ENCODE measurements around the gene FAM53B. TPM values are rescaled to one million over a fixed set of nuclear protein-coding genes. Genes with fewer than 3 reads are reported as not detected.

FAM53B gene
- total RNA-seq, 1 donor from 2014 or later = 28.3 TPM

- DNase-seq (ENCODE audit: low read depth) = no peak
These were observed 112.1 kb downstream of the FAM53B start for GRCh38 chr10:124632064-124632531.

- no peak for DNase-seq (ENCODE audit: low read depth)
These were observed 113.6 kb downstream of the FAM53B start for GRCh38 chr10:124630551-124630950.

- peak; percentile 55 for DNase-seq (ENCODE audit: low read depth)
These were observed 114.3 kb downstream of the FAM53B start for GRCh38 chr10:124629842-124630241.

GRCh38 chr10:124629415-124629814 is 114.8 kb downstream of the FAM53B start:
- DNase-seq (ENCODE audit: low read depth) = no peak

- no peak for DNase-seq (ENCODE audit: low read depth)
These were observed 115.5 kb downstream of the FAM53B start for GRCh38 chr10:124628676-124629021.

GRCh38 chr10:124627866-124628675 is 116.1 kb downstream of the FAM53B start:
- no peak for DNase-seq (ENCODE audit: low read depth)

- DNase-seq (ENCODE audit: low read depth) = peak; percentile 89
These were observed 117.3 kb downstream of the FAM53B start for GRCh38 chr10:124626759-124627380.

GRCh38 chr10:124625831-124626238 is 118.3 kb downstream of the FAM53B start:
- no peak for DNase-seq (ENCODE audit: low read depth)

GRCh38 chr10:124624895-124625294 is 119.3 kb downstream of the FAM53B start:
- no peak for DNase-seq (ENCODE audit: low read depth)

- DNase-seq (ENCODE audit: low read depth) = no peak
These were observed 119.7 kb downstream of the FAM53B start for GRCh38 chr10:124624466-124624865.

- no peak for DNase-seq (ENCODE audit: low read depth)
These were observed 120.2 kb downstream of the FAM53B start for GRCh38 chr10:124624006-124624405.

GRCh38 chr10:124622866-124623536 is 121.2 kb downstream of the FAM53B start:
- no peak for DNase-seq (ENCODE audit: low read depth)

- DNase-seq (ENCODE audit: low read depth) = no peak
These were observed 122.0 kb downstream of the FAM53B start for GRCh38 chr10:124622158-124622557.

- no peak for DNase-seq (ENCODE audit: low read depth)
These were observed 122.5 kb downstream of the FAM53B start for GRCh38 chr10:124621637-124622036.

- no peak for DNase-seq (ENCODE audit: low read depth)
These were observed 124.2 kb downstream of the FAM53B start for GRCh38 chr10:124619802-124620490.

- DNase-seq (ENCODE audit: low read depth) = peak; percentile 42
These were observed 125.0 kb downstream of the FAM53B start for GRCh38 chr10:124619195-124619594.

GRCh38 chr10:124618470-124619073 is 125.6 kb downstream of the FAM53B start:
- no peak for DNase-seq (ENCODE audit: low read depth)

GRCh38 chr10:124616836-124617130 is 127.4 kb downstream of the FAM53B start:
- DNase-seq (ENCODE audit: low read depth) = no peak

GRCh38 chr10:124616040-124616835 is 127.9 kb downstream of the FAM53B start:
- DNase-seq (ENCODE audit: low read depth) = no peak

GRCh38 chr10:124615259-124615658 is 128.9 kb downstream of the FAM53B start:
- no peak for DNase-seq (ENCODE audit: low read depth)

Data from myocyte (in vitro differentiated cells).